ENCODE measurements around the gene MRPL43.
A peak's percentile ranks its signal among the peaks of the same experiment; 100 is the strongest.

MRPL43 gene

DNA sequence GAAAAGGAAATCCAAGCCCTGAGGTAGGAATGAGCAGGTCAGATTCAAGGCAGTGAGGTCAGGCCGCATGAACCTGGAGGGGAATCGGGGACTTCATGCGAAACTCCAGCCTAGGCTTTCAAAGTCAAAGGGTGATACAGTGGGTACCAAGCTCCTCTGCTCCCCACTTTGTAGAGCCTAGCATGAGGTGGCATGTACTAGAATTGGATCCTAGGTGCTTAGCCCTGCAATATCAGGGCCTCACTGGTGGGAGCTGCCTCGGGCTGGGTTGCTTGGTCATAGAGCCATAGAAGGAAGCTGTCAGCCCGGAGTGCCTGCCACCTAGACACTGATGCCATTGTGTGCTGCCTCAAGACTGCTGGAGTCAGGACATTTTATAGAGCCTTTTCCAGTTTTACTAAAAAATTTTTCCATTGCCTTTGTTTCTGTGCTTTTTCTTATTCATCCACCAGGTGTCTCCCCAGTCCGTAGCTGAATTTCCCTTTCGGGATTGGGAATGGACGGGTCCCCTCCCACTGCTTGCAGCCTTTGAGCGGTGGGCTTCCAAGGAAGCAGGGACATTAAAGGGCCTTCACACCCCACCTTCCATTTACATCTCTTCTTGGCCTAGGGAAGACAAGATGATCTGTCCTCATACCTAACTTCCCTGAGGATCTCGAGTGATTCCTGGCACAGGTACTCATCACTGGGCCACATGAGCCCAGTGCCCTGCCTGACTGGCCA is 6.8 kb upstream of the MRPL43 start:
- Histone ChIP-seq H3K9me3 (ENCODE audit: low read length) (no peaks in the 10 kb centered on the region), H3K27me3 (ENCODE audit: insufficient read depth, low read length) (no peaks in the 10 kb centered on the region), H3K36me3 (ENCODE audit: insufficient read depth, low read length) (peaks cover 33% of the 10 kb centered on the region), H3K4me3 (ENCODE audit: low read length) (no peak overlapping the region), H2AFZ (ENCODE audit: low read depth, low read length) (no peak overlapping the region), H3K4me1 (ENCODE audit: insufficient read depth, low read length) (peaks cover 16% of the 10 kb centered on the region)

- Histone ChIP-seq H3K36me3 (ENCODE audit: insufficient read depth, low read length) (peaks cover 42% of the 10 kb centered on the region), H3K9me3 (ENCODE audit: low read length) (no peaks in the 10 kb centered on the region), H3K4me1 (ENCODE audit: insufficient read depth, low read length) (peaks cover 17% of the 10 kb centered on the region), H3K27me3 (ENCODE audit: insufficient read depth, low read length) (no peaks in the 10 kb centered on the region), H2AFZ (ENCODE audit: low read depth, low read length) (no peak overlapping the region), H3K4me3 (ENCODE audit: low read length) (no peak overlapping the region)
Measured at GRCh38 chr10:100989088-100989487, 1.8 kb upstream of the MRPL43 start.

DNA sequence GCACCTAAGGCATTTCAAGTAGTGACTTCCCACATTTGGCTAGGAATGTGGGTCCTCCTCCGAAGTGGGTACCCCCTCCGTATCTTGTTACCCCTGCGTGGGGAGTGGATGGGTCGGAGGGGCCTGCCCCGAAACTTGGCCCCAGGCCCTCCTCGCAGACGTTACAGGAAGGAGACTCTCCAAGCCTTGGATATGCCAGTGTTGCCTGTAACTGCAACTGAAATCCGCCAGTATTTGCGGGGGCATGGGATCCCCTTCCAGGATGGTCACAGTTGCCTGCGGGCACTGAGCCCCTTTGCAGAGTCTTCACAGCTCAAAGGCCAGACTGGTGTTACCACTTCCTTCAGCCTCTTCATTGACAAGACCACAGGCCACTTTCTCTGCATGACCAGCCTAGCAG is 869 bp upstream of the MRPL43 start:
- Histone ChIP-seq H3K4me1 (ENCODE audit: insufficient read depth, low read length) (peaks cover 17% of the 10 kb centered on the region), H3K27me3 (ENCODE audit: insufficient read depth, low read length) (no peaks in the 10 kb centered on the region), H3K36me3 (ENCODE audit: insufficient read depth, low read length) (peaks cover 42% of the 10 kb centered on the region), H3K9me3 (ENCODE audit: low read length) (no peaks in the 10 kb centered on the region), H2AFZ (ENCODE audit: low read depth, low read length) (no peak overlapping the region), H3K4me3 (ENCODE audit: low read length) (peak overlapping the region; percentile 86)

- no peaks in the 10 kb centered on the region for H3K9me3 ChIP-seq (ENCODE audit: low read length)
- H3K4me3 ChIP-seq (ENCODE audit: low read length), result peak overlapping the region; percentile 86
- no peaks in the 10 kb centered on the region for H3K27me3 ChIP-seq (ENCODE audit: insufficient read depth, low read length)
- peaks cover 44% of the 10 kb centered on the region for H3K36me3 ChIP-seq (ENCODE audit: insufficient read depth, low read length)
- peaks cover 17% of the 10 kb centered on the region for H3K4me1 ChIP-seq (ENCODE audit: insufficient read depth, low read length)
- peak overlapping the region; percentile 72 for H2AFZ ChIP-seq (ENCODE audit: low read depth, low read length)
Measured at GRCh38 chr10:100987685-100988049, 370 bp upstream of the MRPL43 start.

GRCh38 chr10:100986623-100986951 is 710 bp downstream of the MRPL43 start:
- H3K36me3 ChIP-seq (ENCODE audit: insufficient read depth, low read length), result peaks cover 48% of the 10 kb centered on the region
- H3K27me3 ChIP-seq (ENCODE audit: insufficient read depth, low read length), result no peaks in the 10 kb centered on the region
- H3K4me1 ChIP-seq (ENCODE audit: insufficient read depth, low read length), result peaks cover 17% of the 10 kb centered on the region
- peak overlapping the region; percentile 86 for H3K4me3 ChIP-seq (ENCODE audit: low read length)
- H3K9me3 ChIP-seq (ENCODE audit: low read length), result no peaks in the 10 kb centered on the region
- H2AFZ ChIP-seq (ENCODE audit: low read depth, low read length), result no peak overlapping the region

GRCh38 chr10:100985336-100985735 is 2.0 kb downstream of the MRPL43 start:
- Histone ChIP-seq H3K4me3 (ENCODE audit: low read length) (no peak overlapping the region), H3K27me3 (ENCODE audit: insufficient read depth, low read length) (no peaks in the 10 kb centered on the region), H3K36me3 (ENCODE audit: insufficient read depth, low read length) (peaks cover 48% of the 10 kb centered on the region)

GRCh38 chr10:100984672-100985177 is 2.6 kb downstream of the MRPL43 start:
- H3K27me3 ChIP-seq (ENCODE audit: insufficient read depth, low read length), result no peaks in the 10 kb centered on the region

More at GRCh38 chr10:100985336-100985735, 2.0 kb downstream of the MRPL43 start:
- no peaks in the 10 kb centered on the region for H3K9me3 ChIP-seq (ENCODE audit: low read length)
- peaks cover 17% of the 10 kb centered on the region for H3K4me1 ChIP-seq (ENCODE audit: insufficient read depth, low read length)
- no peak overlapping the region for H2AFZ ChIP-seq (ENCODE audit: low read depth, low read length)

GRCh38 chr10:100983868-100984671 is 3.2 kb downstream of the MRPL43 start:
- Histone ChIP-seq H3K4me1 (ENCODE audit: insufficient read depth, low read length) (peaks cover 17% of the 10 kb centered on the region), H3K9me3 (ENCODE audit: low read length) (no peaks in the 10 kb centered on the region), H2AFZ (ENCODE audit: low read depth, low read length) (no peak overlapping the region), H3K36me3 (ENCODE audit: insufficient read depth, low read length) (peaks cover 45% of the 10 kb centered on the region), H3K27me3 (ENCODE audit: insufficient read depth, low read length) (no peaks in the 10 kb centered on the region), H3K4me3 (ENCODE audit: low read length) (no peak overlapping the region)

More at GRCh38 chr10:100984672-100985177, 2.6 kb downstream of the MRPL43 start:
- Histone ChIP-seq H3K4me1 (ENCODE audit: insufficient read depth, low read length) (peaks cover 17% of the 10 kb centered on the region), H3K4me3 (ENCODE audit: low read length) (no peak overlapping the region), H2AFZ (ENCODE audit: low read depth, low read length) (no peak overlapping the region), H3K9me3 (ENCODE audit: low read length) (no peaks in the 10 kb centered on the region), H3K36me3 (ENCODE audit: insufficient read depth, low read length) (peaks cover 50% of the 10 kb centered on the region)

DNA sequence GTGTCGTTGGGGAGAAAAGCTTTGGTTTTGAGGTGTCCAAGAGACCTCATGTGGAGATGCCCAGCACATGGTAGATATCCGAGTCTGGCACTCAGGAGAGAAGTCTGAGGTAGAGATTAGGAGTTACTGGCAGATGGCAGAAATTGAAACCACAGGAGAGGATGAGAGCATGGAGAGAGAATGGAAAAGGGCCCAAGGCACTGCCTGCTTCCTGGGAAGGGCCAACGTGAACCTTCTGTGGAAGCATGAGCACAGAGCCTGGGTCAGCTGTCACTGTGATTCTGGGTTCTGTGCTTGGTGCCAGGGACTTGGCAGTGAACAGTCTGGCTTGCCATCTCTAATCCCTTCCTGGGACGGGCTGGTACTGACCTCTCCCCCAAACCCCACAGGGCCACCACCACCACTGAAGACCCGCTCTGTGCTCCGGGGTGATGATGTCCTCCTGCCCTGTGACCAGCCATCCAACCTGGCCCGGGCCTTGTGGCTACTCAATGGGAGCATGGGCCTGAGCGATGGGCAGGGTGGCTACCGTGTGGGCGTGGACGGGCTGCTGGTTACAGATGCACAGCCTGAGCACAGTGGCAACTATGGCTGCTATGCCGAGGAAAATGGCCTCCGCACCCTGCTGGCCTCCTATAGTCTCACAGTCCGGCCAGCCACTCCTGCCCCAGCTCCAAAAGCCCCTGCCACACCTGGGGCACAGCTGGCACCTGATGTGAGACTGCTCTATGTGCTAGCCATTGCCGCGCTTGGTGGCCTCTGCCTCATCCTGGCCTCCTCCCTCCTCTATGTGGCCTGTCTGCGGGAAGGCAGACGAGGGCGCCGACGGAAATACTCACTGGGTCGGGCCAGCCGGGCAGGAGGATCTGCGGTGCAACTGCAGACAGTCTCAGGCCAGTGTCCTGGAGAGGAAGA is 4.1 kb downstream of the MRPL43 start:
- no peaks in the 10 kb centered on the region for H3K27me3 ChIP-seq (ENCODE audit: insufficient read depth, low read length)
- no peak overlapping the region for H2AFZ ChIP-seq (ENCODE audit: low read depth, low read length)
- H3K4me1 ChIP-seq (ENCODE audit: insufficient read depth, low read length), result peaks cover 15% of the 10 kb centered on the region
- H3K36me3 ChIP-seq (ENCODE audit: insufficient read depth, low read length), result peaks cover 47% of the 10 kb centered on the region
- H3K4me3 ChIP-seq (ENCODE audit: low read length), result no peak overlapping the region
- H3K9me3 ChIP-seq (ENCODE audit: low read length), result no peaks in the 10 kb centered on the region

DNA sequence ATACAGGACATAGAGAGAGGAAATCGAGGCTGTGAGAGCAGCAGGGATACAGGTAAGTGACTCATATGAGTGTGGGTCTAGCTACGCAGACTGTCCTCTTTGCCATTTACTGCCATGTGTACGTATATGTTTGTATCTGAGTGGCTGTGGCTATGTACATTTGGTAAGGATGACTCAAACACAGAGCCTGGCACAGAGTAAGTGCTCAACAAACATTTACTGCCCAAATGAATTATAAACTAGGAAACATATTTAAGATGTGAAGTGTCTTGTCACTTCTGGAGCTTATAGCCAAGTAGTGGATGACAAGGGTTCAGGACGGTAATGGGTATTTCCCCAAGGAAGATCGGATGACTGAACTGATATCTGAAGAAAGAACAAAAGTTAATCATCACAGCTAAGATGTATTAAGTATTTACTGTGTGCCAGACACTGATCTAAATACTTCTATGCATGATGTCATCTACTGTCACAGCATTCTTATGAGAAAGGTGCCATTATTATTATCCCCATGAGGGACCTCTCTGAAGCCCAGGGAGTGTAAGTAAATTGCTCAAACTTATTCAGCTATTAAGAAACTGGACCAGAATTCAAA is 6.0 kb downstream of the MRPL43 start:
- Histone ChIP-seq H2AFZ (ENCODE audit: low read depth, low read length) (no peak overlapping the region), H3K4me1 (ENCODE audit: insufficient read depth, low read length) (peaks cover 5% of the 10 kb centered on the region), H3K4me3 (ENCODE audit: low read length) (no peak overlapping the region), H3K27me3 (ENCODE audit: insufficient read depth, low read length) (no peaks in the 10 kb centered on the region), H3K9me3 (ENCODE audit: low read length) (no peaks in the 10 kb centered on the region), H3K36me3 (ENCODE audit: insufficient read depth, low read length) (peaks cover 47% of the 10 kb centered on the region)

- no peaks in the 10 kb centered on the region for H3K4me1 ChIP-seq (ENCODE audit: insufficient read depth, low read length)
- H3K9me3 ChIP-seq (ENCODE audit: low read length), result no peaks in the 10 kb centered on the region
- H3K27me3 ChIP-seq (ENCODE audit: insufficient read depth, low read length), result no peaks in the 10 kb centered on the region
- no peak overlapping the region for H2AFZ ChIP-seq (ENCODE audit: low read depth, low read length)
- H3K4me3 ChIP-seq (ENCODE audit: low read length), result no peak overlapping the region
- peaks cover 47% of the 10 kb centered on the region for H3K36me3 ChIP-seq (ENCODE audit: insufficient read depth, low read length)
Measured at GRCh38 chr10:100980711-100981110, 6.6 kb downstream of the MRPL43 start.

- Histone ChIP-seq H3K4me1 (ENCODE audit: insufficient read depth, low read length) (no peaks in the 10 kb centered on the region), H3K36me3 (ENCODE audit: insufficient read depth, low read length) (peaks cover 44% of the 10 kb centered on the region), H3K4me3 (ENCODE audit: low read length) (no peak overlapping the region), H3K9me3 (ENCODE audit: low read length) (no peaks in the 10 kb centered on the region), H3K27me3 (ENCODE audit: insufficient read depth, low read length) (no peaks in the 10 kb centered on the region), H2AFZ (ENCODE audit: low read depth, low read length) (no peak overlapping the region)
Measured at GRCh38 chr10:100980311-100980710, 7.0 kb downstream of the MRPL43 start.

Data from neuron (in vitro differentiated cells).